ENCODE measurements around the gene PDE11A.

The PDE11A gene

GRCh38 chr2:177597759-177598158 is 474.8 kb downstream of the PDE11A start:
- DNase-seq (ENCODE audit: low spot score), result no peak

DNA sequence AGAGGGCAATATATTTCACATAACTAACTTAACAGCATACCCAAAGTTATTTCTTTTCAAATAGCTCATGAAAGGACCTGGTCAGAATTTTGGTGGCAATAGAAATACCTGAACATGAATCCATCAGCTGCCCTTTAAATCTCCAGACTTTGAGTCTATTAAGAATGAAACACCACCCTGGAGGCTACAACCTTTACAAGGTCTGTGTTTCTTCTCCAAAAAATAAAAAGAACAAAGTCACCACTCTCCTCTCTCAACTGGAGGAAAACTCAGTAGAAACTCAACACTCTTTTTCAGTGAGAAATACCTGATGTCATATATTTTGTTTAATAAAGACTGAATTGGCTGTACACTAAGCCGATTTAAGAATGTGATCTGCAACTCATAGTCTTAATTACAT is 475.7 kb downstream of the PDE11A start:
- no peak for DNase-seq (ENCODE audit: low spot score)

- DNase-seq (ENCODE audit: low spot score), result no peak
Measured at GRCh38 chr2:177595126-177595845, 477.3 kb downstream of the PDE11A start.

GRCh38 chr2:177593402-177593801 is 479.2 kb downstream of the PDE11A start:
- no peak for DNase-seq (ENCODE audit: low spot score)

DNA sequence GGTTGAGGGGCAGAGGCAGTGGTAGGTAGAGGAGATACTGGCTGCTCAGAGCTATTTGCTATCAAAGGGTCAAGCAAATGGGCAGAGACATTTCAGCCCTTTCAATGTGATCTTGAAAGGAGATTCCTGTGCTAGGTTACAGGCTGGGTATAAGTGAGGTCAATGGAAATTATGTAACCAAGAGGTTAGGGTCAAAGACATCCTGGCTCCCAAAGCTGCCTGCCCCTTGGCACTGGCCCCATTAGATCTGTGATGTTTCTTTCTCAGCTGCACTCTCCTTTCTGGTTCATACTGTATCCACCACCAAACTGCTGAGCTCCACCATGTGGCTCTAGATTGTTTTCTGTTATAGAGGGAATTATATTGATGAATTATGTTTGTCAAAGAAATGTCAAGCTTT is 479.6 kb downstream of the PDE11A start:
- DNase-seq (ENCODE audit: low spot score), result no peak

DNA sequence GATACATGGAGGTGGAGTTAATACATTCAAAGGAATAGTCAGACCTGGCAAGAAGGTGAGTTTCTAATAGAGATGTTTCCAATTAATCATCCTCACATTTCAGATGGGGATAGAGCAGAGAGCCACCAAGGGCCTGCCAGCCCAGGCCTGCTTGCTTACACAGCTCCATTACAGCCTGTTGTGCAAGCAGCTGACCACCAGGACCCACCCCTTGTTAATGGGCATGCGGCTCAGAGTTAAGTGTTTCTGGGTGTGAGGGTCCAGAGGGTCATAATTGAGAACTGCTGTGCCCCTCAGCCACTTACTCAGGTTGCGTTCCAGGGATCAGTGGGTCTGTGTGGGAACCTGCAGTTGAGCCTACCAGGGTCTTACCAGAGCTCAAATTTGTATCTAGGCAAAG is 480.2 kb downstream of the PDE11A start:
- no peak for DNase-seq (ENCODE audit: low spot score)

- no peak for DNase-seq (ENCODE audit: low spot score)
Measured at GRCh38 chr2:177589186-177589585, 483.4 kb downstream of the PDE11A start.

DNA sequence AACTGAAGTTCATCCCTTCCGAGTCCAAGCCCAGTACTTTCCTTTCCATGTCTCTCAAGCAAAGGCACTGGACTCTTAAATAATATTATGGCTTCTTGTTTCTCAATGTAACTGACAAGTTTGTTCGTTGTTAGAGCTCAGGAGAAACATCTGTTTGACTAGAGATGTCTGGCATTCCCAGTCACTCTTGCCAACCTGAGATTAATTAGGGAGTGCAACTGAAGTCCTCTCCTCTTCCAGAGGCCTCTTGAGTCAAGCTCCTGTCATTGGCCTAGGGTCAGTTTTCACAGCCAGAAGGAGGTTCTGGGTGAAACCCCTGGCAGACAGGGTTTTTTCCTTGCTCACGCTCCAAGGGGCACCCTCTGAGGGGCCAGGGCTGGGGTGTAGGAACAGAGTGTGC is 483.9 kb downstream of the PDE11A start:
- DNase-seq (ENCODE audit: low spot score), result no peak

DNA sequence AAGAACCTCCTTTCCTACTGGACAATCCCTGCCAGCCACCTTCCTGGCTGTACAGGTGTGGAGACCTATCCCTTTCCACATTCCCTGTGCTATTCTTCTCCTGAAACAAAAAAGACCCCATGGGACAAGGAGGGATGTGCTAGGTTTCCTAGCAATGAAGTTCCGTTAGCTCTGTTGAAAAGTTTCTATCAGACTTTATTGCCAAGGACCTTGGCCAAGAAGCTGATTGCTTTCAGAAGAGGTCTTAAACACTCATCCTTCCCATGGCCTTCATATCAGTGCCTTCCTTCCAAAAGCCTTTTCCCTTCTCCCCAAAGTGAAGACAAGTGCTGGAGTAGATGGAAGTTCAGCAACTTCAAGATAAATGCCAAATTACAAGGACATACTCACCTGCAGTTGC is 485.2 kb downstream of the PDE11A start:
- DNase-seq (ENCODE audit: low spot score), result no peak

- DNase-seq (ENCODE audit: low spot score), result no peak
Measured at GRCh38 chr2:177586154-177586553, 486.4 kb downstream of the PDE11A start.

DNA sequence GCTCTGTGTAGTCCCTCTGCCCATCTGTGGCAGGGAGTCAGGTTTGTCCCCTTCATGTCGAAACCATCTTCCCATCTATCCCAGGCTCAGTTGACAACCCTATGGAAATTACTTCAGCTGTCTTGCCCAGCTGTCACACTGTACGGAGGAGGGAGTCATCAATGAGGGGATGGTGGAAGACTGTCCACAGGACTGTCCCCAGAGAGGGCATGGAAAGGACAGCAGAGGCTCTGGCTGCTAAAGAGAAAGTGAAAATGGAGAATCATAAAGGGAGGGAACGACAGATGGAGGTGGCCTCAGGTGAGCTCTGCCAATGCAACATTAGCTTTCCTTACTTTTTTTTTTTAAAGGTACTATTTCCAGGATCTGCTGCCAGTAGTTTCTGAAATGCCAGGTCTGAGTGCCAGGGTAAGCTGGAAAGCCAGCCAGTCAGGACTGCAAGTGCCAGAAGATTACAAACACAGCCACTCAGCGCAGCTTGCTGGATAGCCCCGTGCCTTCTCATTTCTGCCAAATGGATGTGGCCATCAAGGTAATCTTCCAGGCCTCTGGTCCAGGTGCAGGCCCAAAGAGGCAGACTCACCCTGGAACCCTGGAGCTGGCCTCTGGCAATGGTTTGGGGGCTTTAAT is 487.2 kb downstream of the PDE11A start:
- DNase-seq (ENCODE audit: low spot score), result no peak

- no peak for DNase-seq (ENCODE audit: low spot score)
Measured at GRCh38 chr2:177584030-177584692, 488.4 kb downstream of the PDE11A start.

DNA sequence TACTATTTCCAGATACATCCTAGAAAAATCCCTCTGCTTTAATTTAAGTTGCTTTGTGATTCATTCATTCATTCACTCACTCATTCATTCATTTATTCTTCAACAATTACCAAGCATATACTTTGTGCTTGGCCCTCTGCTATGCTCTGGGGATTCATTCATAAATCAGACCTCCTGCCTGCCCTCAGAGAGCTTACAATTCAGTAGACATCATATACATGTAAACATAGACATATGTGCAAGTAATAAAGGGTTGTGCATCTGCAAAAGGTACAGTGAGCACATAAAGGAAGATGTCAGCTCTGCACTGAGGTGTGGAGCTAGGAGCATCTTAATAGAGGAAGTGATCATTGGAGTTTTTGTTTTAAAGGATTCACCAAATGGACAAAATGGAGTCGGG is 490.6 kb downstream of the PDE11A start:
- DNase-seq (ENCODE audit: low spot score), result no peak

DNA sequence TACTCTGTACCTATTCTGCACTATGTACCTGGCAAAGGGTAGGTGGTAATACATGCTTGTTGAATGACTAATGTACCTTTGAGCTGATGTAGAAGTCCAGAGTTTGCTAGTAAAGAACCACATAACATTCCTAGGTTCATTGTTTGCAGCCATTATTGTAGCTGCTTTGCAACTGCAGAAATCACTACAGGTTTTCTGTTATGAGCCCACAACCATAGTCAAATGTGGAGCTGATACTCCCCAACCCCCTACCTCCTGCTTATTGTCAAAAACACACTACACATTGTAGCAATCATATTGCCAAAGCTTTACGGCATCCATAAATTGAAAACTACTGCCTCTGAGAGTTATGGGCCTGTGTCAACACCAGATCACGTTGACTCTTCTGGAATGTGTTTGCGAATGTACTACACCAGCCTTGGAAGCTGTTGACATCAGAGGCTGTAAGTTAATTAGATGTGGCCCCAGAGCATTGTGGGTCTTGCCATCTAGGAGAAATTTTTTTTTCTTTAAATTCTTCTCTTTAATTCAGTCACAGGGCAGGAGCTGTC is 493.0 kb downstream of the PDE11A start:
- no peak for DNase-seq (ENCODE audit: low spot score)

DNA sequence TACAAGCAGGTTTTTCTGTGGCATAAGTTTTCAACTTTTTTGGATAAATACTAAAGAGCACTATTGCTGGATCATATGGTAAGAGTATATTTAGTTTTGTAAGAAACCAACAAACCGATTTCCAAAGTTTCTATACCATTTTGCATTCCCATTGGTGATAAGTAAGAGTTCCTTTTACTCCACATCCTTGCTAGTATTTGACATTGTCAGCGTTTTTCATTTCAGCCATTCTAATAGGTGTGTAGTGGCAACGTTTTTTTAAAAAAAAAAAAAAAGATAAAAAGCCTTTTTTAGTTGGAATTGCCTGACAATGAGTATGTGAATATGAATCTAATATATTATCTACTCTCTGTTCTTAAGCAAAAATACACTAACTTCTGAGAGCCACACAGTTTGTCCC is 494.1 kb downstream of the PDE11A start:
- no peak for DNase-seq (ENCODE audit: low spot score)

- DNase-seq (ENCODE audit: low spot score), result no peak
Measured at GRCh38 chr2:177577075-177577474, 495.5 kb downstream of the PDE11A start.

DNA sequence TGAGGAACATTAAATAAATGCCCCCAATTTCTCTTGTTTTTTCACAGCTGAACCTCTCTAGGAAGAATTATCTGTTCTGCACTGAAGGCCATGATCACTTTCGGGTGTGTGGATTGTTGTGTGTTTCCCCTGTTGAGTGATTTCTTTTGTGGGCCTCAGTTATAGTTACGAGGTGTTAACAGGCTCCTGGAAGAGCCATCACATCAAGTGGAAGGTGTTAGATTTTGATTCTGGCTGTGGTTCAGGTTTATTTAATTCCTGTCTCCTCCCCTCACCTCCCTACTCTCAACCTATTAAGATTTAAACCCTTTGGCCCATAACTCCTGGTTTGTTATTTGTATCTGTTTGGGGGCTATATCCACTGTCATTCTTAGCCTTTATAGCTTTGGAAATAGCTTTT is 497.2 kb downstream of the PDE11A start:
- no peak for DNase-seq (ENCODE audit: low spot score)

DNA sequence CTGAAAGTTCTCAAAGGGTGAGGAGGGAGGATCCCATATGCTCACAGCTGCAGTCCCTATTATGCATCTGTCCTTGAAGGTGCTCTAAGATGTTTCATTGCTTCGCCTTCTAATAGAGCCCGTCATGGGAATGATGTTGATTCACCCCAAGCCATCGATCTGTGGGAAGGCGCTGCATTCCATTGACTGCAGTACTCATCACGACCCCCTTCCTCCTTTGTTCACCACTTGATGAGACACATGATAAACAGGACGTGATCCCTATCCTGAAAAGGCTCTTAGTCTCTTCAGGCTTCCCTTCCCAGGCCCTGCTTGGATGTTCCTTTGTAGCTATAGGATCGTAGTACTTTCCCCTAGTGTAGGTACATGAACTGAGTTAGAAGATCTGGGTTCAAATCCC is 498.2 kb downstream of the PDE11A start:
- no peak for DNase-seq (ENCODE audit: low spot score)
